GM19452 (cell line): Measurements from ENCODE around the gene DGKE.

Experiments
- ATAC-seq: cut with Tn5 transposase; IDR thresholded peaks from one replicate; pipeline ENCODE4 v1.9.1; 2021; ENCODE audit not compliant: unreplicated experiment

DGKE gene

DNA sequence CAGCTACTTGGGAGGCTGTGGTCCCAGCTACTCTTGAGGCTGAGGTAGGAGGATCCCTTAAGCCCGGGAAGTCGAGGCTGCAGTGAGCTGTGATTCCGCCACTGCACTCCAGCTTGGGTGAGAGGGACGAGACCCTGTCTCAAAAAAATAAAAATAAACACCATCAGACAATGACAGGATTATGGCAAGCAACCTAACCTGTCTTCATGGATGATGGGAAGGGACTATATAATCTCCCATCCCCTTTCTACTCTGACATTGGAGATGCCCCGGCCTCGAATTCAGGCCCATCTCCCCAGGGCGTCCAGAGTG, 79.0 kb downstream of the DGKE start:
- no peak for ATAC-seq

DNA sequence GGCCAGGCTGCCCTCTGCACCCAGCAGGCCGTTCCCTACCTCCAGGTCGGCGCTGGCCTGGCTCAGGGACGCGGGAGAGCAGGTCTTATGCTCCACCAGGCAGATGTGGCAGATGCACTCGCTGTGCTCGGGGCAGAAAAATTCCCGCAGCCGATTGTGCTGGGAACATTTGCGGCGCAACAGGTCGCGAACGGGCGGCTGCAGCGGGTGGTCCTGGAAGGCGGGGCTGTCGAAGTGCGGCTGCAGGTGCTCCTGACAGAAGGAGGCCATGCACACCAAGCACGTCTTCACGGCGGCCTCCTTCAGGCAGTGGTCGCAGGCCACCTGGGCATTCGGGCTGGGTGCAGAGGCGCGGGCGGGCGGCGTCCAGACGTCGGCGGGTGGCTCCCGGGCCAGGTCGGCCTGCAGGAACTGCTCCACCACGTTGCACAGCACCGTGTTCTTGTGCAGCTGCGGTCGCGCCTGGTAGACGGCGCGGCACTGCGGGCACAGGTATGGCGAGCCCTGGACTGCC, 79.5 kb downstream of the DGKE start:
- ATAC-seq, result peak; percentile 48

DNA sequence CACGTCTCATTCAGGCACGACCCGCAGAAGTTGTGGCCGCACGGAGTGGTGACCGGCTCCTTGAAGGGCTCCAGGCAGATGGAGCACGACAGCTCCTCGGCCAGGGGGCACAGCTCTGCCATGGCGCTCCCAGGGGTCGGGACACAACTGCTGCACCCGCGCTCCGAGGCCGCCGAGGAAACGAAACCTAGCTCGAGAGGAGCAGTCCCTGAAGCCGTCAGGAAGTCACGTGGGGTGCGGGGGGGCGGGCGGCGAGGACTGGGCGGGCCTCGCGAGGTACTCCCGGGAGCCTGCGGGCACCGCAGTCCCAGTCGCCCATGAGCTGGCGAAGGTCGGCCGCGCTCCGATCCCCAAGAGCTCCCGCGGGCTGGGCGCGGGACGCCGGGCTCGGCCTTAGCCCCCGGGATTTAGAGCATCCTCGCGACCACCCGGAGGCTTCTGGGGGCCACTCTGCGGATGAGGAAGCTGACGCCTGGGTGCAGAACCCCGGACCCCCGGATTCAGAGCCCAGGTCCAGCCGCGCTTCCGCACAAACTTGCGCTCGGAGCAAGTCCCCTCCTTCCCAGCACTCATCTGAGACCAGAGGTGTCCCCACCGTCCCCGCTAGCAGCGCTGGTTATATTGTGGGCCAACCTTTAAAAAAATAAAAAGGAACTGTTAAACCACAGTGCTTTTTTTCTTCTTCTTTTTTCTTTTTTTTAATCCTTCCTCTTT, 80.1 kb downstream of the DGKE start, which contains the start of gene TRIM25:
Gene TRIM25 (minus strand): TSS at position 183 of the 714 bp plus-strand sequence. CDS start 61 bp downstream, at position 122.
- peak; percentile 68 for ATAC-seq

DNA sequence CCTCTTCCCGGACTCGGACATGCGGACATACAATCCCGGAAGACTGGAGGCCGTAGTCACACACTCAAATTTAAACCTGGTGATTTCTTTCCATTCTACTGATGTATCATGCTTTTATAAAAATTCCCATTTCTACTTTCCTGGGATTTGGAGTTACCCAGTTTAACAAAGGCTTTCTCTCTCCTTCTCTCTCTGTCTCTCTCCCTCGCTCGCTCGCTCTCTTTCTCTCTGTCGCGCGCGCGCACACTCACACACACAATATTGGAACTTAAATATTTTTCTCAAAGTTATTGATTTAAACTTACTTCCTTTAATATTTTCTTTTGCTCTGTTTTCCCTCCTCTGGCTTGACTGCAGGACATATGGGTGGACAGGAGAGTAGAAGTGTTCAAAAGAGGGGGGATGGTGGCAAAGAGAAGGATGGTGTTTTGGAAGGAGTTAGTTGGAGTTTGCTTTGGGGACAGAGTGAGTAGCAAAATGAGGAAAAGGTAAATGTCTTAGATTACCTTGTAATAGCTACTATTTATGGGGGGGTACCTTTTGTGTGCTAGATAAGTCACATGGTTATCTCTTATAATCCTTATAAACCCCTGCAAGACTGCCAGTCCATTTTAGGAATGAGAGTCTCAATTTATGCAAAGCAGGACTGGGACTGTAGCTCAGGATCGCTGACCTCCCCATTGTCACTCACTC, 80.8 kb downstream of the DGKE start:
- no peak for ATAC-seq

DNA sequence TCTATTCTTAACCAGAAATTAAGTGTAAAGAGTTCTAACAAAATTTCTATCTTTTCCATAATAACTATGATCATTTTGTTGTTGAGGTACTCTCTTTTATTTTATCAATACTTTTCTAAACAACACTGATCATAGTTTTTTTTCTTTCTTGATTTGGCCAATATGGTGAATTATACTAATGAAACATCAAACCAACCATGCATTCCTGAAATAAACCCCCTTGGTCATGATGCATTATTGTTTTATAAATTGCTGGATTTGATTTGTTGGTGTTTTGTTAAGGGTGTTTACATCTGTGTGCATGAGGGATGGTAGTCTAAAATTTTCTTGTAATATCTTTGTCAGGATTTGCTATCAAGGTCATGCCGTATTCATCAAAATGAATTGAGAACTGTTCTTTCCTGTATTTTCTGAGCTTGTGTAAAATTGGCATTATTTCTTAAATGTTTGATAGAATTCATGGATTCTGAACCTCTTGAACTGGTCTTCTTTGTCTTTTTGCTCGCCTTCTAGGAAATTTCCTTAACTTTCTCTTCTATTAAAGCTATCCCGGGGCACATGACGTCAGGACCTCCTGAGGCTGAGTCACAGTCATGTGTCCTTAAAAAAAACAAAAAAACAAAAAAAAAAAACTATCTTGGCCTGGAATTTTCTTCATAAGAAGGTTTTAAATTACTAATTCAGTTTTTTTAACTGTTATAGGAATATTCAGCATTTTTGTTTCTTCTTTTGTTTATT, 83.8 kb downstream of the DGKE start:
- no peak for ATAC-seq

DNA sequence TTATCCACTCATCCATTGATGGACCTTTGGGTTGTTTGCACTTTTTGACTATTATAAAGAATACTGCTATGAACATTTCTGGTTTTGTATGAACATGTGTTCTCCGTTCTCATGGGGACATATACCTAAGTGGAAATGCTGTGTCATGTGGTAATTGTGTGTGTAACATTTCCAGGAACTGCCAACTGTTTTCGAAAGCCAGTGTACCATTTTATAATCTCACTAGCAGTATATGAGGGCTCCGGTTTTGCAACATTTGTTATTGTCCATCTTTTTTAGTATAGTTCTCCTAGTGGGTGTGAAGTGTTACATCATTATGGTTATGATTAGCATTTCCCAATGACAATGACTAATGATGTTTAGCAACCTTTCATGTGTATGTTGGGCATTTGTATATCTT, 85.0 kb downstream of the DGKE start:
- no peak for ATAC-seq
